ENCODE data around the gene CD99L2.
"Not testable (repeated sequence)": the region's sequence is repeated elsewhere in the genome, so short reads cannot be mapped to it uniquely, and the experiment has no call there.

CD99L2 gene

GRCh38 chrX:150896632-150897031 lies 1.8 kb downstream of the CD99L2 start:
- FAIRE-seq = no peak

DNA sequence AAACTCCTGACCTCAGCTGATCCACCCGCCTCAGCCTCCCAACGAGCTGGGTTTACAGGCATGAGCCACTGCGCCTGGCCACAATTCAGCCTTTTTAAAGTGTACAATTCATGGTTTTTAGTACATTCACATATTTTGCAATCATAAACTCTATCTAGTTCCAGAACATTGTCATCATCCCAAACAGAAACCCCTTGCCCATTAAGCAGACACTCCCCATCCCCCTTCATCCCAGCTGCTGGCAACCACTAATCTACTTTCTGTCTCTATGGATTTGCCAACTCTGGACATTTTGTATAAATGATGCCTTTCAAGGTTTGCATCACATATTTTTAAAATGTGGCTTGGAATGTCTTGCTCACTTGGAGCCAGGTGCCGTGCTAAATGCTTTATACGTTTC lies 4.5 kb downstream of the CD99L2 start:
- FAIRE-seq = no peak

GRCh38 chrX:150889131-150889530 lies 9.3 kb downstream of the CD99L2 start:
- FAIRE-seq = no peak

GRCh38 chrX:150887906-150888465 lies 10.5 kb downstream of the CD99L2 start:
- FAIRE-seq = no peak

- FAIRE-seq = not testable (repeated sequence)
These were observed 11.2 kb downstream of the CD99L2 start for GRCh38 chrX:150887268-150887667.

- no peak for FAIRE-seq
These were observed 12.1 kb downstream of the CD99L2 start for GRCh38 chrX:150886381-150886780.

DNA sequence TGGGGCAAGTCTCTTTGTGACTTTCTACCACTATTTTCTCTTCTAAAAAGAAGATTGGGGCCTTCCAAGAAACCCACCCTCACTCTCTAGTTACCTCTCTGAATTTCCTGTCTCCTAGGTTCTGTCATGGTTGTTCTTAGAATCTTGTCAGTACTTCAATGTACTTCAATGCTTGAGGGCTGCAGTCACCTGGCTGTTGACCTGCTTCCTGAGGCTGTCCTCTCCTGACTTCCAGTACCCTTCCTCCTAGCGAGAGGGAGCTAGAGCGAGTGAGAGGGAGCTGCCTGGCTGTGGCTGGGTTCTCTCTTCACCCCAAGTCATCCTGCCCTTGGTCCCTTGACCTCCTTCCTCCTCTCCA lies 17.7 kb downstream of the CD99L2 start:
- FAIRE-seq = no peak

- no peak for FAIRE-seq
These were observed 18.3 kb downstream of the CD99L2 start for GRCh38 chrX:150879855-150880807.

- FAIRE-seq = not testable (repeated sequence)
These were observed 22.8 kb downstream of the CD99L2 start for GRCh38 chrX:150875621-150876020.

DNA sequence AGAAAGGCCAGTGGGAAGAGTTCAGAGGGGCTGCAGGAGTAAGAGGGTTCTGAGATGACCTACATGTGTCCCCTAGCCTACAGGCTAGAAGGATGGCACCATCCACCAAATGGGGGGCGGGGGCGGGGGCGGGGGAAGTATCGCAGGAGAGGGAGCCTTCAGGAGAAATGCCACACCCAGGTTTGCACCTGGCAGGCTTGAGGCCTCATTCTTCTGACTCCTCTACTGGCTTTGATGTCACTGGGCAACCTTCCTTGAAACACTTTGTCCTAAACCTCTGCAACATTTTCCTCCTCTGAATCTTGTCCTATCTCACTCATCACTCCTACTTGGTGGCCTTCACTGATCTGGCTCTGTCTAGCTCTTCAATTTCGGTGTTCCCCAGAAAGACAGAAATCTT lies 24.0 kb downstream of the CD99L2 start:
- FAIRE-seq = no peak

DNA sequence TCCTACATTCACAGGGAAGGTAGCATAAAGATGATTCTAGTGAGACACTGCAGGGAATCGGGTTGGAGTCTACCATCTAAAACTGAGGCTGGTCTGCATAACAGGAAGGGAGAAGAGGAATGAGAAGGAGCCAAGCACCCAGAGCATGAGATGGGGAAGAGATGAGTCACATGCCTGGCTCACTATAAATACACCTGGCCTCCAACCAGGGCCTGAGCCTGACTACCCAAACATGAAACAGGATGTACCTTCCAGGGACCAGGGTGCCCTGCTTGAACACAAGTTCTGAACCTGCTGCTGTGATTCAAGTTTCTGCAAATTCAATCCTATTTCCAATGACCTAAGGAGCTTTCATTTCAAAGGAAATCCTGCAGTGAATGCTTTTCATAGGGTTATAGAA lies 24.9 kb downstream of the CD99L2 start:
- no peak for FAIRE-seq

DNA sequence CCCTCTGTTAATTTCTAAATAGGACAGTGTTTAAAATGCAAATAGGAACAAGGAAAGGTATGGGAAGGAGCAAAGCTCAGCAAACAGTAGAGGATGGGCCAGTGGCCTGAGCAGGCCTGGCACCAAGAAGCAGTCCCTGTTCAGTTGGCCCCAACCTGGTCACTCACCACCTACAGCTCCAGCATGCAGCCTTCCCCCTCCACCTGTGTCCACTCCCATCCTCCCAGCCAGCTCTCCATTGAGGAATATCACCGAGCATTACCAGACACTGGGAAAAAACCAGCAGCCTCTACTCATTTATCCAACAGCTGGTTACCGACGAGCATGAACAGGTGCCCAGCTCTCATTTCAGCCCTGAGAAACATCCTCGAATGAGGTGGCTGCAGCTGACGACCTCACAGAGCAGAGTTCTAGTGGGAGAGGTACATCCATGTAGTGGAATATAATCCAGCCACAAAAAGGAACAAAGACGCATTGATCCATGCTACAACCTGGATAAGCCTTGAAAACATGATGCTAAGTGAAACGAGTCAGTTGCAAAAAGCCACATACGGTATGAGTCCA lies 25.6 kb downstream of the CD99L2 start:
- FAIRE-seq = no peak

DNA sequence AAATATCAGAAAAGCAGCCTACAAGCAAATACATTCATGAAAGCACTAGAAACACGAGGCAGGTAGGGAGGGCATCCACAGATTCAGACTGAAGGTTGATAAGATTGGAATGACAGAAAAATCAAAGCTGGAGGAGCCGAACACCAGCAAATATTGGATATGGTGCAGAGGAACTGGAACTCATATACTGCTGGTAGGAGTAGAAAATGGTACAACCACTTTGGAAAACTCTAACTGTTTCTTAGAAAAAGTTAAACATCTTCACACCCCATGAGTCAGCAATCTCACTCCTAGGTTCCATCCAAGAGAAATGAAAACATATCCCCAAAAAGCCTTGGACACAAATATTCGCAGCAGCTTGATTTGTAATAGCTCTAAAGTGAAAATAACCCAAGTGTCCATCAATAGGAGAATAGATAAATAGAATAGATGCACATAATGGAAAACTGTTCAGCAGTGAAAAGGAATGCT lies 27.1 kb downstream of the CD99L2 start:
- FAIRE-seq = no peak

DNA sequence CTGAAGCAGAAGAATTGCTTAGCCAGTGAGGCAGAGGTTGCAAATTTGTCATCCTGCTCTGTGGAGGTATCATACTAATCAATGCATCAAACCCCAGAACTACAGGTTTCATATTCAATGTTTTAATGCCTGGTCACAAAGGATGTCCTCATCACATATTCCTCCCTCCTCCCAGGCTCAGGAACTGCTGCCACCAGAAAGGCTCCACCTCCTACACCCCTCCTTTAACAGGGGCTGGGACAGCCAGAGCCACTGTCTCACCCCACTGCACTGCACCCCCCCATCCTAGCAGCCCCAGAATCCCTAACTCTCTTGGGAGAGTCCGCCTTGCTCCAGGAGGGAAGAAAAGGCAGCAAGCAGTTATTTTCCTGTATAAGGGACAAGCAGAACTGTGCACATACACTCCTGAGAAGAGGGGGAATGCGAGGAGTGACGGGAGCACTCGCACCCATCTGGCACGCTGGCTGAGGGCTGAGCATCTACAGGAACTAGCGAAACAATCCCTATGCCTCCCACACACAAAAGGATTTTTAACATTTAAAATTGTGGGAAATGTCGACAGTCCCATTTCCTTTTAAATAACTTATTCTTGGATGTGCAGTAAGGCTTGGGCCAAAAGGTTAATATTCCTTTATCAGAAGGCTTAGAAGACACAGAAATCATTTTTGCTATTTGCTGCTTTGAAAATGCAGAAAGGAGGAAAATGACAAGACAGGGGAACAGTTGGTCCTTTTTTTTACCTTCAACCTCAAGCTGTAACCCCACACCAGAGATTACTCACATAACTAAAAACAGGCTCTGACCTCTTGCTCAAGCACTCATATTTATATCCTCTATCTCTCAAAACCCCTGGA lies 27.8 kb downstream of the CD99L2 start:
- no peak for FAIRE-seq

- no peak for FAIRE-seq
These were observed 28.4 kb downstream of the CD99L2 start for GRCh38 chrX:150870029-150870428.

DNA sequence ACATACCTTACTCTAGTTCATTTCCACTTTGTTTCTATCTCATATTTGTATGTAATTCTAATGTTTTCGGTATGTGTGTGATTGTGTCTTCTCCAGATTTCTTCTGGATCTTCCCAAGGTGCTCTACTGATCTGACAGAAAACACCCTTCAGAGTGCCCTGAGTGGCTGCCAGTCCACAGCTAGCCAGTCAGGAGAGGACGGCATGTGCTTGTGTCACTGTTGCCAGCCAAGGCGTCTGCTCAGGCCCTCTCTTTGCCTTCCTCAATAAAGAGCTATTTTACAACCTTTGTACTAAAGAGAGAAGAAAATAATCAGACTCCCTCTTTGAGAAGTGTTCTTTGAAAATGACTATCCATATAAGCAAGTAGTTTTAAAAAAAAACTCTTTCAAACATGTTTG lies 29.0 kb downstream of the CD99L2 start:
- FAIRE-seq = no peak

- FAIRE-seq = no peak
These were observed 29.8 kb downstream of the CD99L2 start for GRCh38 chrX:150868625-150869024.

GRCh38 chrX:150864127-150864526 lies 34.3 kb downstream of the CD99L2 start:
- no peak for FAIRE-seq

- no peak for FAIRE-seq
These were observed 35.3 kb downstream of the CD99L2 start for GRCh38 chrX:150863191-150863590.

- no peak for FAIRE-seq
These were observed 41.0 kb downstream of the CD99L2 start for GRCh38 chrX:150857453-150857852.

- peak; percentile 33 for FAIRE-seq
These were observed 41.7 kb downstream of the CD99L2 start for GRCh38 chrX:150856785-150857184.

GRCh38 chrX:150856101-150856500 lies 42.4 kb downstream of the CD99L2 start:
- no peak for FAIRE-seq

DNA sequence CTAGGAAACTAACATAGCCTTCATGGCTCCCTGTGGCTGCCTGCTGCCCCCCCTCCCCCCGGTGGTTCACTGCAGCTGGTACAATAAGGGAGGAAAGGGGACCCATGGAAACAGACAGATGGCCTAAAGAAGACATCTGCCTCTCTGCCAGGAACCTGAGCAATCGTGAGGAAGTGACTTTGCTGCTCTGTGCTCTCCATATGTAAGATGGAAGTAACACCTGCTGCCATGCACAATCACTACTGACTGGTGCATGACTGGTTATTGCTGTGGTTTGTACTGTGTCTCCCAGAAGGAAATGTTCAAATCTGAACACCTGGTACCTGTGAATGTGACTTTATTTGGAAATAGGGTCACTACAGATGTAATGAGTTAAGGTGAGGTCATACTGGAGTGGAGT lies 43.6 kb downstream of the CD99L2 start:
- FAIRE-seq = no peak

Data from islet of Langerhans (tissue), 1 donor.